ENCODE measurements around the gene ACSS1. TPM values are rescaled to one million over a fixed set of nuclear protein-coding genes. Genes with fewer than 3 reads are reported as not detected.

Gene ACSS1
- total and polyA plus RNA-seq, 4 donors, result 15.8 to 38.9 (median 26.9) TPM

DNA sequence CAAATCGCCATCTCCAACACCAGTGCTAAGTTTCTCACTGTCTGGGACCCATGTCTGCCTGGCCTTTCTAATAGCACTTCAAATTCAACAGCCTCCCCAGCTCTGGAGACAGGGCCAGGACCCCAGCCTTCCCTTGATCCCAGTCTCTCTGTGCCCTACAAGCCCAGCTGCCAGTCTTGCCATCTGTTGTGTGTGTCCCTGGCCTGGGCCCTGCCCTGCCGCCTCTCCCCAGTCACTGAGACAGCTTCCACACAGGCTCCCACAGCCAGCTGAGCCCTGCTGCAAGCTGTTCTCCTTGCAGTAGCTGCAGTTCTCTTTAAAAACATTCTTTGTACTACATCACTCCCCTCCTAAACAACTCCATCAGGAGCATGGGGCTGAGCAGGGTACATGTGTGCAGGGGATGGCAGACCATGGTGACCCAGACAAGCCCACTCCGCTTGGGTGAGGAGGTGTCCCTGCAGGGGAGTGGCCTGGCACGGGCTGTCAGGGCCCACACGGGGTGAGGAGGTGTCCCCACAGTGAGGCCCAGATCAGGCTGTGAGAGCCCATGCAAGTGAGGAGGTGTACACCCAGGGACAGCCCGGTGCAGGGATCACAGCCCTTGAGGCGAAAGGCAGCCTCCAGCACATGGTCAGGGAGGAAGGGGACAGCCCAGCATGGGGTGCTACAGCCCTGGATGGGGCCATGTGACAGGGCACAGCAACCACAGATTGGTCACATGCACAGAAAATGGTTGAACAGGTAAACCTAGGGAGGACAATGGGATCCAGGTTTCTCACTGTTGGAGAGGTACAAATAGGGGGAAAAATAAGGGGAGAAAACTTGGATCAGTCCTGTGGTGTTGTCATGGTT lies 92.6 kb downstream of the ACSS1 start:
- ATAC-seq (ENCODE audit: insufficient read depth, low FRiP score), result peak; percentile 41
- H3K9ac ChIP-seq (ENCODE audit: insufficient read depth in 1 of 2, low read length in 2 of 2), result no peak overlapping the region
- H3K27me3 ChIP-seq (ENCODE audit: control insufficient read depth in 3 of 3, insufficient read depth in 3 of 3, low read length in 2 of 3), result no peaks in the 10 kb centered on the region
- H3K9me3 ChIP-seq (ENCODE audit: control insufficient read depth in 4 of 4, insufficient read depth in 3 of 4, low read length in 3 of 4), result no peaks in the 10 kb centered on the region
- peaks cover 24 to 65% (median 27%) of the 10 kb centered on the region in 4 donors for H3K36me3 ChIP-seq (ENCODE audit: control insufficient read depth in 4 of 4, insufficient read depth in 4 of 4, low read length in 4 of 4)
- WGBS, 2 donors, result 92 to 94% methylated on average over 7 of the region's 7 CpGs
- no peak overlapping the region for H3K4me3 ChIP-seq
- TF ChIP-seq, protein P1, sequence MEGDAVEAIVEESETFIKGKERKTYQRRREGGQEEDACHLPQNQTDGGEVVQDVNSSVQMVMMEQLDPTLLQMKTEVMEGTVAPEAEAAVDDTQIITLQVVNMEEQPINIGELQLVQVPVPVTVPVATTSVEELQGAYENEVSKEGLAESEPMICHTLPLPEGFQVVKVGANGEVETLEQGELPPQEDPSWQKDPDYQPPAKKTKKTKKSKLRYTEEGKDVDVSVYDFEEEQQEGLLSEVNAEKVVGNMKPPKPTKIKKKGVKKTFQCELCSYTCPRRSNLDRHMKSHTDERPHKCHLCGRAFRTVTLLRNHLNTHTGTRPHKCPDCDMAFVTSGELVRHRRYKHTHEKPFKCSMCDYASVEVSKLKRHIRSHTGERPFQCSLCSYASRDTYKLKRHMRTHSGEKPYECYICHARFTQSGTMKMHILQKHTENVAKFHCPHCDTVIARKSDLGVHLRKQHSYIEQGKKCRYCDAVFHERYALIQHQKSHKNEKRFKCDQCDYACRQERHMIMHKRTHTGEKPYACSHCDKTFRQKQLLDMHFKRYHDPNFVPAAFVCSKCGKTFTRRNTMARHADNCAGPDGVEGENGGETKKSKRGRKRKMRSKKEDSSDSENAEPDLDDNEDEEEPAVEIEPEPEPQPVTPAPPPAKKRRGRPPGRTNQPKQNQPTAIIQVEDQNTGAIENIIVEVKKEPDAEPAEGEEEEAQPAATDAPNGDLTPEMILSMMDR (IDR thresholded peaks at IDR 0.05; ENCODE audit: control extremely low read depth, extremely low read depth), result no peak
- no peak overlapping the region for H3K27ac ChIP-seq (ENCODE audit: low read depth in 1 of 2, low read length in 1 of 2)
- H3K4me1 ChIP-seq (ENCODE audit: control insufficient read depth in 5 of 5, insufficient read depth in 5 of 5, low read length in 5 of 5), result no peaks in the 10 kb centered on the region
- no peak for DNase-seq

DNA sequence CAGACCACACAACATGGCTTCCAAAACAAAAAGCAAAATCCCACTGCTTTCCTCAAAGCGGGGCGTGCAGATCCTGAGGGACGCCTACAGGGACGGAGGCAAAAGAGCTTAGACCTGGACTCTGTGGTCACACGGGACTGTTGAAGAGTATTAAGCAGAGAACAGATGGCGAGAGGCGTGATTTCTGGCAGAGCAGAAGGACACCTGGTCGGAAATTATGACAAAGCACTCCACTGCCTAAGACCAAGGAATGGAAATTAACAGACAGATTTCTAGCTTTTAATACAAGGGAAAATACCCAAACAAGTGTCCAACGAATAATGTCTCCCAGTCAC lies 93.5 kb downstream of the ACSS1 start:
- H3K27ac ChIP-seq (ENCODE audit: low read depth in 1 of 2, low read length in 1 of 2), result no peak overlapping the region
- H3K9me3 ChIP-seq (ENCODE audit: control insufficient read depth in 4 of 4, insufficient read depth in 3 of 4, low read length in 3 of 4), result no peaks in the 10 kb centered on the region
- TF ChIP-seq, protein P1 (IDR thresholded peaks at IDR 0.05; ENCODE audit: control extremely low read depth, extremely low read depth), result no peak
- no peak overlapping the region for H3K4me3 ChIP-seq
- WGBS, 2 donors, result 92 to 93% methylated on average over 9 of the region's 9 CpGs
- DNase-seq (no peak), ATAC-seq (ENCODE audit: insufficient read depth, low FRiP score) (no peak)
- no peak overlapping the region for H3K9ac ChIP-seq (ENCODE audit: insufficient read depth in 1 of 2, low read length in 2 of 2)
- H3K27me3 ChIP-seq (ENCODE audit: control insufficient read depth in 3 of 3, insufficient read depth in 3 of 3, low read length in 2 of 3), result no peaks in the 10 kb centered on the region
- H3K4me1 ChIP-seq (ENCODE audit: control insufficient read depth in 5 of 5, insufficient read depth in 5 of 5, low read length in 5 of 5), result no peaks in the 10 kb centered on the region
- H3K36me3 ChIP-seq (ENCODE audit: control insufficient read depth in 4 of 4, insufficient read depth in 4 of 4, low read length in 4 of 4), result peaks cover 20 to 68% (median 21%) of the 10 kb centered on the region in 4 donors

DNA sequence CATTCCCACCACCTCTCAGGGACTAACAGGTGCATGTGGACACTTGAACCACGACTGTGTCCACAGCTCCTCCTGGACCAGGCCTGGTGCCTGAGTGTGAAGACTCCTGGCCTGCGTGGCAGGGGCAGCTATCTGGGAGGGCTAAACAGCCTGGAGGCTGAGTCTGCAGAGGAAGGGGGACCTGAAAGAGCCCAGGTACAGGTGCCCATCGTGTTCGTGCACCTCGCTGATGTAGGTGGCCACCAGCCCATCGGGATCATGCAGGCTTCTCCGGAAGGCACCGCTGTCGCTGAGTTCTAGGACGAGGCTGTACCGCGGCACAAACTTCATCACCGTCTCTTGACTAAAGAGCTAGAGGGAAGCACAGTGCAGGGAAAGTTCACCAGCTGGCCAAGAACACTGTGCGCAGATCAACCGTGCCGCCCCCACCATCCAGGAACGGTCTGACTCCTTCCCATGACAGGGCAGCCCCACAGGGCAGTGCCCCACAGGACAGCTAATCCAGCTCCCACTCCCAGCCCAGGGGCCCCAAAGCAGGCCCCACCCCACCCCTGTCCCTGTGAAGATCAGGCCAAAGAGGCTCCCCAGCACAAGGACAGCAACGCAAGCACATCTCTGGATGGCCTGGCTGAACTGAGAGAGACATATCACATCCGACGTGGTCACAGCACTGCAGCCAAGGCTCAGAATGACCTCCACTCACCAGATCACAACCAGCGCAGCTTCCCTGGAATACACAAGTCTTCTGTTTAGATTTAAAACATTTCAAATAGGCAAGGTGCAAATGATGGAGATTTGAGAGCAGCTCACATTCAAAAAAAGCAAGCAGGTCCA lies 94.0 kb downstream of the ACSS1 start:
- H3K4me1 ChIP-seq (ENCODE audit: control insufficient read depth in 5 of 5, insufficient read depth in 5 of 5, low read length in 5 of 5), result no peaks in the 10 kb centered on the region
- no peaks in the 10 kb centered on the region for H3K9me3 ChIP-seq (ENCODE audit: control insufficient read depth in 4 of 4, insufficient read depth in 3 of 4, low read length in 3 of 4)
- no peak overlapping the region for H3K4me3 ChIP-seq
- no peak overlapping the region for H3K9ac ChIP-seq (ENCODE audit: insufficient read depth in 1 of 2, low read length in 2 of 2)
- H3K27ac ChIP-seq (ENCODE audit: low read depth in 1 of 2, low read length in 1 of 2), result no peak overlapping the region
- DNase-seq, result no peak
- H3K27me3 ChIP-seq (ENCODE audit: control insufficient read depth in 3 of 3, insufficient read depth in 3 of 3, low read length in 2 of 3), result no peaks in the 10 kb centered on the region
- ATAC-seq (ENCODE audit: insufficient read depth, low FRiP score), result no peak
- H3K36me3 ChIP-seq (ENCODE audit: control insufficient read depth in 4 of 4, insufficient read depth in 4 of 4, low read length in 4 of 4), result peaks cover 16 to 67% (median 19%) of the 10 kb centered on the region in 4 donors
- WGBS, 2 donors, result 97% methylated on average over 20 to 21 of the region's 21 CpGs
- TF ChIP-seq, protein P1 (IDR thresholded peaks at IDR 0.05; ENCODE audit: control extremely low read depth, extremely low read depth), result no peak

Measured in lung (tissue), 12 donors.